ENCODE results near the gene KLHL14. TPM values are rescaled to one million over a fixed set of nuclear protein-coding genes. Genes with fewer than 3 reads are reported as not detected.

Gene KLHL14
- total and polyA plus RNA-seq, 2 donors: 0.24 to 0.64 TPM

- no peak for DNase-seq (ENCODE audit: low read depth in 6 of 9, low spot score in 9 of 9)
- Histone ChIP-seq H3K36me3 (ENCODE audit: control insufficient read depth in 2 of 2, insufficient read depth in 2 of 2, low read length in 1 of 2) (no peaks in the 10 kb centered on the region), H3K27ac (ENCODE audit: low read depth in 1 of 2, low read length in 1 of 2) (no peak overlapping the region), H3K4me3 (ENCODE audit: low read length in 2 of 2) (no peak overlapping the region), H3K4me1 (ENCODE audit: control insufficient read depth in 2 of 2, insufficient read depth in 2 of 2, low read length in 2 of 2) (no peaks in the 10 kb centered on the region), H3K9me3 (ENCODE audit: control insufficient read depth in 2 of 2, insufficient read depth in 1 of 2, low read length in 1 of 2) (no peaks in the 10 kb centered on the region), H3K27me3 (ENCODE audit: control insufficient read depth in 2 of 2, insufficient read depth in 1 of 2, low read length in 1 of 2) (peaks cover 0 to 5% of the 10 kb centered on the region in 2 donors)
- WGBS: 78% methylated on average over 2 of the region's 2 CpGs
These were observed 9.5 kb downstream of the KLHL14 start for GRCh38 chr18:32763293-32763692.

GRCh38 chr18:32761231-32761630 is 11.6 kb downstream of the KLHL14 start:
- no peaks in the 10 kb centered on the region for H3K36me3 ChIP-seq (ENCODE audit: control insufficient read depth in 2 of 2, insufficient read depth in 2 of 2, low read length in 1 of 2)
- no peaks in the 10 kb centered on the region for H3K4me1 ChIP-seq (ENCODE audit: control insufficient read depth in 2 of 2, insufficient read depth in 2 of 2, low read length in 2 of 2)
- no peaks in the 10 kb centered on the region for H3K27me3 ChIP-seq (ENCODE audit: control insufficient read depth in 2 of 2, insufficient read depth in 1 of 2, low read length in 1 of 2)
- no peak for DNase-seq (ENCODE audit: low read depth in 6 of 9, low spot score in 9 of 9)
- no peaks in the 10 kb centered on the region for H3K9me3 ChIP-seq (ENCODE audit: control insufficient read depth in 2 of 2, insufficient read depth in 1 of 2, low read length in 1 of 2)
- 93% methylated on average over 1 of the region's 1 CpG for WGBS
- H3K4me3 ChIP-seq (ENCODE audit: low read length in 2 of 2): no peak overlapping the region
- no peak overlapping the region for H3K27ac ChIP-seq (ENCODE audit: low read depth in 1 of 2, low read length in 1 of 2)

DNA sequence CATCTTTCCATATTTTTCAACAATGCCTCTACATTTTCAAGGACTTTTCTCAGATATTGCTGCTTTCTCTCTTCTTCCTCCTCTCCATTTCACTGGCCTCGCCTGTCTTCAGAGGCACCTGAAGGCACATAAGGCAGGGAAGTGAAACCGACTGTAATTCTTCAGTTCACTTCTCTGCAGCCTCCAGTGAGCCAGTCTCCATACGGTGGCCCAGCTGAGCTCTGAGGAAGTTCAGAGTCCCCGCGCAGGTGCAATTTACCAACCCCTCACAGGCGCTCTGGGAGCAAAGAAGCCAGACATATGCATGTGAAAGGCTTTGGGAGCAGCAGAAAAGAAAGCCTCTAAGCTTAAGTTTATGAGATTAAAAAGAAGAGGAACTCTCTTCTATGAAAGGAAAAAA is 12.4 kb downstream of the KLHL14 start:
- H3K4me1 ChIP-seq (ENCODE audit: control insufficient read depth in 2 of 2, insufficient read depth in 2 of 2, low read length in 2 of 2): no peaks in the 10 kb centered on the region
- no peak overlapping the region for H3K4me3 ChIP-seq (ENCODE audit: low read length in 2 of 2)
- peak in 1 of 9 donors; percentile 33 for DNase-seq (ENCODE audit: low read depth in 6 of 9, low spot score in 9 of 9)
- WGBS: 26% methylated on average over 6 of the region's 6 CpGs
- H3K36me3 ChIP-seq (ENCODE audit: control insufficient read depth in 2 of 2, insufficient read depth in 2 of 2, low read length in 1 of 2): no peaks in the 10 kb centered on the region
- H3K27ac ChIP-seq (ENCODE audit: low read depth in 1 of 2, low read length in 1 of 2): no peak overlapping the region
- H3K9me3 ChIP-seq (ENCODE audit: control insufficient read depth in 2 of 2, insufficient read depth in 1 of 2, low read length in 1 of 2): no peaks in the 10 kb centered on the region
- no peaks in the 10 kb centered on the region for H3K27me3 ChIP-seq (ENCODE audit: control insufficient read depth in 2 of 2, insufficient read depth in 1 of 2, low read length in 1 of 2)

DNA sequence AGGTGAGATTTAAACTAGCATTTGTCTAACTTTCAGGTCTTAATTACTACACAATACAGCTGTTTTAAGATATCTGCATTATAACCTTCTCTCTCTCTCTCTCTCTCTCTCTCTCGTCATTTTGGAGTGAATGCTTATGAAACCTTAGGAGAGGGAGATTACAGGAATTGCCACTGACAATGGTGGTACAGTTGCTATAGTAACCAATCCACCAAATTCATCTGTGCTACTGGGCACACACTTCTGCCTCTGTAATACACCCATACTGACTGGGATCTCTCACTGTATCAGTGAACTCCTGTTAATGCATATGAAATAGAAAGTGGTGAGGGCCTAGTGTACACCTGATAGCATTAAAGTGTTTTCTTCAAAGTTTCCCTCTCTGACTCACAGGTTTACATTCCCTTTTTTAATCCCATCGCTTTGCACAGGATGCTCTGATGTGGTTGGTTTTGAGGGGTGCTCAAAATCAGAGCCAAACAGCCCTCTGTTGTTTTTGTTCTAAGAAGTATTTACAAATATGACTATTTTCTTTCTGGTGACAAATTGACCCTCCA is 13.1 kb downstream of the KLHL14 start:
- Histone ChIP-seq H3K4me3 (ENCODE audit: low read length in 2 of 2) (no peak overlapping the region), H3K9me3 (ENCODE audit: control insufficient read depth in 2 of 2, insufficient read depth in 1 of 2, low read length in 1 of 2) (no peaks in the 10 kb centered on the region), H3K27ac (ENCODE audit: low read depth in 1 of 2, low read length in 1 of 2) (no peak overlapping the region), H3K27me3 (ENCODE audit: control insufficient read depth in 2 of 2, insufficient read depth in 1 of 2, low read length in 1 of 2) (no peaks in the 10 kb centered on the region), H3K36me3 (ENCODE audit: control insufficient read depth in 2 of 2, insufficient read depth in 2 of 2, low read length in 1 of 2) (no peaks in the 10 kb centered on the region), H3K4me1 (ENCODE audit: control insufficient read depth in 2 of 2, insufficient read depth in 2 of 2, low read length in 2 of 2) (no peaks in the 10 kb centered on the region)
- 79% methylated on average over 2 of the region's 2 CpGs for WGBS
- no peak for DNase-seq (ENCODE audit: low read depth in 6 of 9, low spot score in 9 of 9)

- Histone ChIP-seq H3K27me3 (ENCODE audit: control insufficient read depth in 2 of 2, insufficient read depth in 1 of 2, low read length in 1 of 2) (no peaks in the 10 kb centered on the region), H3K4me1 (ENCODE audit: control insufficient read depth in 2 of 2, insufficient read depth in 2 of 2, low read length in 2 of 2) (no peaks in the 10 kb centered on the region), H3K9me3 (ENCODE audit: control insufficient read depth in 2 of 2, insufficient read depth in 1 of 2, low read length in 1 of 2) (no peaks in the 10 kb centered on the region), H3K4me3 (ENCODE audit: low read length in 2 of 2) (no peak overlapping the region), H3K27ac (ENCODE audit: low read depth in 1 of 2, low read length in 1 of 2) (no peak overlapping the region), H3K36me3 (ENCODE audit: control insufficient read depth in 2 of 2, insufficient read depth in 2 of 2, low read length in 1 of 2) (no peaks in the 10 kb centered on the region)
- no peak for DNase-seq (ENCODE audit: low read depth in 6 of 9, low spot score in 9 of 9)
- 58% methylated on average over 7 of the region's 7 CpGs for WGBS
These were observed 18.1 kb downstream of the KLHL14 start for GRCh38 chr18:32754508-32755263.

DNA sequence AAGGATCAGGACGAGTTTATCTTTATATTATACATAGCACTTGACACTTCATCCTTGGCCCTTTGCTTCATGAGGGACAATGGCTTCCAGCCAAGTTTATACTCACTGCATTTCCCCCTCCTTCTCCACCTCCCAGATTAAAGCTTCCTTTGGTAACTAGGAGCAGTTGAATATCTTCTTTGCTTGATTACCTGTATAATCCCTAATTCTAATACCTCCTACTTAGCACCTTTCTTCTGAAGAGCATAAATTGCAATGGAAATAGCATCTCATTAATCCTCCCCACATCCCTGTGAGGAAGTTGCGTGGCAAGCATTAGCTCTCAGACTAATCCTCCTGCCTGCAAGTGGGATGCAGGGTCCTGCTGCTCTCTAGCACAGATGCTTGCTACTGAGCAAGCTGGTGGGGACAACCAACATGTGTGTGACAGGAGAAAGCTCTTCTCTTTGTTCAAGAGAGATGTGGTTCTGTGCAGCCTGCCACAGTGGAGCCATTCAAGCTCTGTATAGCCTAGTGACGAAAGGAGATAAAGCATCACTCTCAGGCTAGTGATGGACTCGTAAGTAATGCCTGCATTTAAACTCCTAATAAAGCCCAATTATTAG is 19.1 kb downstream of the KLHL14 start:
- Histone ChIP-seq H3K27ac (ENCODE audit: low read depth in 1 of 2, low read length in 1 of 2) (no peak overlapping the region), H3K4me1 (ENCODE audit: control insufficient read depth in 2 of 2, insufficient read depth in 2 of 2, low read length in 2 of 2) (no peaks in the 10 kb centered on the region), H3K36me3 (ENCODE audit: control insufficient read depth in 2 of 2, insufficient read depth in 2 of 2, low read length in 1 of 2) (no peaks in the 10 kb centered on the region), H3K4me3 (ENCODE audit: low read length in 2 of 2) (no peak overlapping the region), H3K27me3 (ENCODE audit: control insufficient read depth in 2 of 2, insufficient read depth in 1 of 2, low read length in 1 of 2) (no peaks in the 10 kb centered on the region), H3K9me3 (ENCODE audit: control insufficient read depth in 2 of 2, insufficient read depth in 1 of 2, low read length in 1 of 2) (no peaks in the 10 kb centered on the region)
- no peak for DNase-seq (ENCODE audit: low read depth in 6 of 9, low spot score in 9 of 9)
- whole genome bisulfite sequencing: 82% methylated on average over 4 of the region's 4 CpGs

GRCh38 chr18:32750328-32750727 is 22.5 kb downstream of the KLHL14 start:
- no peak overlapping the region for H3K4me3 ChIP-seq (ENCODE audit: low read length in 2 of 2)
- no peak for DNase-seq (ENCODE audit: low read depth in 6 of 9, low spot score in 9 of 9)
- no peaks in the 10 kb centered on the region for H3K36me3 ChIP-seq (ENCODE audit: control insufficient read depth in 2 of 2, insufficient read depth in 2 of 2, low read length in 1 of 2)
- H3K27me3 ChIP-seq (ENCODE audit: control insufficient read depth in 2 of 2, insufficient read depth in 1 of 2, low read length in 1 of 2): no peaks in the 10 kb centered on the region
- H3K9me3 ChIP-seq (ENCODE audit: control insufficient read depth in 2 of 2, insufficient read depth in 1 of 2, low read length in 1 of 2): no peaks in the 10 kb centered on the region
- WGBS: 91% methylated on average over 3 of the region's 3 CpGs
- no peak overlapping the region for H3K27ac ChIP-seq (ENCODE audit: low read depth in 1 of 2, low read length in 1 of 2)
- no peaks in the 10 kb centered on the region for H3K4me1 ChIP-seq (ENCODE audit: control insufficient read depth in 2 of 2, insufficient read depth in 2 of 2, low read length in 2 of 2)

DNA sequence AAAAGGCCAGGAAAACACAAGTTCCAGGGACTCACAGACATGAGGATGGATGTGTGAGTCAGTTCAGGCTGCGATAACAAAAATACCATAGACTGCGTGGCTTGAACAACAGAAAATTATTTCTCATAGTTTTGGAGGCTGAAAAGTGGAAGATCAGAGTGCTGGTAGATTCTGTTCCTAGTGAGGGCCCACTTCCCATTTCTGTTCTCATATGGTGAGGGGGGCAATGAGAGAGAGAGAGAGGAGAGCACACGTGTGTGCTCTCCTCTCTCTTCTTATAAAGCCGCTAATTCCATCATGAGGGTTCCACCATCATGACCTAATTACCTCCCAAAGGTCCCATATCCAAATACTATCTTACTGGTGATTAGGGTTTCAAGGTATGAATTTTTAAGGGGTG is 23.0 kb downstream of the KLHL14 start:
- Histone ChIP-seq H3K4me1 (ENCODE audit: control insufficient read depth in 2 of 2, insufficient read depth in 2 of 2, low read length in 2 of 2) (no peaks in the 10 kb centered on the region), H3K36me3 (ENCODE audit: control insufficient read depth in 2 of 2, insufficient read depth in 2 of 2, low read length in 1 of 2) (no peaks in the 10 kb centered on the region), H3K4me3 (ENCODE audit: low read length in 2 of 2) (no peak overlapping the region), H3K9me3 (ENCODE audit: control insufficient read depth in 2 of 2, insufficient read depth in 1 of 2, low read length in 1 of 2) (no peaks in the 10 kb centered on the region), H3K27ac (ENCODE audit: low read depth in 1 of 2, low read length in 1 of 2) (no peak overlapping the region), H3K27me3 (ENCODE audit: control insufficient read depth in 2 of 2, insufficient read depth in 1 of 2, low read length in 1 of 2) (no peaks in the 10 kb centered on the region)
- no peak for DNase-seq (ENCODE audit: low read depth in 6 of 9, low spot score in 9 of 9)
- 83% methylated on average over 4 of the region's 4 CpGs for WGBS

GRCh38 chr18:32742579-32742978 is 30.2 kb downstream of the KLHL14 start:
- no peaks in the 10 kb centered on the region for H3K9me3 ChIP-seq (ENCODE audit: control insufficient read depth in 2 of 2, insufficient read depth in 1 of 2, low read length in 1 of 2)
- H3K27ac ChIP-seq (ENCODE audit: low read depth in 1 of 2, low read length in 1 of 2): no peak overlapping the region
- H3K4me3 ChIP-seq (ENCODE audit: low read length in 2 of 2): no peak overlapping the region
- no peaks in the 10 kb centered on the region for H3K36me3 ChIP-seq (ENCODE audit: control insufficient read depth in 2 of 2, insufficient read depth in 2 of 2, low read length in 1 of 2)
- no peaks in the 10 kb centered on the region for H3K27me3 ChIP-seq (ENCODE audit: control insufficient read depth in 2 of 2, insufficient read depth in 1 of 2, low read length in 1 of 2)
- no peak for DNase-seq (ENCODE audit: low read depth in 6 of 9, low spot score in 9 of 9)
- no peaks in the 10 kb centered on the region for H3K4me1 ChIP-seq (ENCODE audit: control insufficient read depth in 2 of 2, insufficient read depth in 2 of 2, low read length in 2 of 2)
- WGBS: 67% methylated on average over 5 of the region's 5 CpGs
